Fibroblast of lung (primary cell): ENCODE results near the gene ABI3.

Source experiments
- CTCF ChIP-seq, 2 donors: IDR thresholded peaks in 1 of 2; conservative IDR thresholded peaks in 1 of 2; 1 replicate in 1 of 2; 2 replicates in 1 of 2; pipeline ENCODE4 v1.5.1; 2011 to 2012; ENCODE audit warnings: low read length in 2 of 2, control low read depth in 1 of 2, inconsistent platforms in 1 of 2, low read depth in 1 of 2, mild to moderate bottlenecking in 1 of 2
- EZH2 ChIP-seq: IDR thresholded peaks from 2 replicates; pipeline ENCODE4 v1.5.1; 2012; ENCODE audit warnings: low read length, control low read depth, mild to moderate bottlenecking; ENCODE audit errors: missing control alignments

- TF ChIP-seq EZH2: no peak
- TF ChIP-seq CTCF (conservative IDR thresholded peaks at IDR 0.05 in 1 of 2, IDR thresholded peaks at IDR 0.05 in 1 of 2; ENCODE audit: low read depth in 1 of 2, low read length in 2 of 2): no peak
Measured at GRCh38 chr17:49194297-49194607, 16.3 kb upstream of the ABI3 start.
